GM04503 (cell line): ENCODE results near the gene PILRB.

ENCODE experiments used
- DNase-seq: peaks from one replicate; pipeline ENCODE4 v3.0.0-alpha.2; 2012; ENCODE audit warnings: low read depth

PILRB gene

DNA sequence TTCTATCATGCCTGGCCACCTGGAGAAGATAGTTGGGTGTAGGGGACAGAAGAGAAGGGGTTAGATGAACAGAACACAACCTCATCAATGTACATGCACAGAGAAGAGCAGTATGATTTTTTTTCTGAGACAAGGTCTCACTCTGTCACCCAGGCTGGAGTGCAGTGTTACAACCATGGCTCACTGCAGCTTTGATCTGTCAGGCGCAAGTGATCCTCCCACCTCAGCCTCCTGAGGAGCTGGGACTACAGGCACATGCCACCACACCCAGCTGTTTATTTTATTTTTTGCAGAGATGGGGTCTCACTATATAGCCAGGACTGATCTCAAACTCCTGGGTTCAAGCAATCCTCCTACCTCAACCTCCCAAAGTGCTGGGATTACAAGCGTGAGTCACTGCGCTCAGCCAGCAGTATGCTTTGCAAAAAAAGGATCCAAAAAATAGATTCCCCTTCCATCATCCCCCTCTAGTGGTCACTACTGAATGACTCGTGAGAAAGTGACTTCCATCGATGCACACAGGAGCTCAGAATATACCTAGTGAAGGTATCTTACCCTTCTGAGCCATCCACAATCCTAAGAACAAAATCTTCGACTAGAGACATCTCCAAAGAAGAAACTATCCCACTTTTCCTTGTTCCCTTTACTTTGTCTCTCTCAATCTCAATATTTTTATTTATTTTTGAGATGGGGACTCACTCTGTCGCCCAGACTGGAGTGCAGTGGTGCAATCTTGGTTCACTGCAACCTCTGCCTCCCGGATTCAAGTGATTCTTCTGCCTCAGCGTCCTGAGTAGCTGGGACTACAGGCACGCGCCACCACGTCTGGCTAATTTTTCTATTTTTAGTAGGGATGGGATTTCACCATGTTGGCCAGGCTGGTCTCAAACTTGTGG is 49.6 kb downstream of the PILRB start:
- peak; percentile 34 for DNase-seq

DNA sequence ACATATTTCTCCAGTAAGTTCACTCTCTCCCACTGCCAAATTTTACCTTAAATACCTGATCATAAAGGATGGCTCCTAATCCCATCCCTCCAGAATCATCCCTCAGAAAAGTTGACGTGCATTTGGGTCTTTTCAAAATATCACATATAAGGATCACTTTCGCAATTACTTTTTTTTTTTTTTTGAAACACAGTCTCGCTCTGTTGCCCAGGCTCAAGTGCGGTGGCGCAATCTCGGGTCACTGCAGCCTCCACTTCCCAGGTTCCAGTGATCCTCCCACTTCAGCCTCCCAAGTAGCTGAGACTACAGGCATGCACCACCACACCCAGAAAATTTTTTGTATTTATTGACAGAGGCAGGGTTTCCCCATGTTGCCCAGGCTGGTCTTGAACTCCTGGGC is 53.2 kb downstream of the PILRB start:
- no peak for DNase-seq

DNA sequence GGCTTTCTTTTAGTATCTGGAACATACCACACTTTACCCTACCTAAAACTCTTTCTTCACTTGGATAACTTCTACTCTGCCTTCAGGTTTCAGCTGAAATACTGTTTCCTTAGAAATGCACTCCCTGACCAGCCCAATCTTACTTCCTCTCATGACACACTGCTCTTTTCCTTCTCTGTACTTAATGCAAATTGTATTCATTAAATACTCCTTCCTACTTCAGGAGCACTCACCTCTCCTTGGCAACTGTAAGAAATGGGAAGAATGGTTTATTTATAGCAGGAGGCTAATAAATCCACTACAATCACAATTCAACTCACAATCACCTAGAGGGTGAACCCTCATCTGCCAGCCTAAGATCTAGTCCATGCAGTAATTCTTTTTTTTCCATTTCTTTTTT is 55.4 kb downstream of the PILRB start:
- DNase-seq = no peak

DNA sequence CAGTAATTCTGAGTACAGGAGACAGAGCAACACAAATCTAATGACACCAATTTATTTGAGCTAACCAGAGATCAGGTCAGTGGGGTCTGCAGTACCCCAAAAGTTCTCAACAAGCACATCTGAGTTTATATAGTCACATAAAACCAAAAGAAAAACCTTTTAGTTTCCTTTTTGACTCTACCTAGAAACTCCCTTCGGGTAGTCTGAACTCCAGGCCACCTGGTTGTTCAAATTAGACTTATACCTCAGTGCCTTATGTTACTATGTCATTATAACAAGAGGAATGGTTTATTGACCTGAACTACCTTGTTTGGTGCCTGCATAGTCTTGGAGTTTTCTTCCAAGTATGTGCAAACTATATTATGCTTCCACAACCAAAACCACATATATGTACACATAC is 56.0 kb downstream of the PILRB start:
- no peak for DNase-seq

DNA sequence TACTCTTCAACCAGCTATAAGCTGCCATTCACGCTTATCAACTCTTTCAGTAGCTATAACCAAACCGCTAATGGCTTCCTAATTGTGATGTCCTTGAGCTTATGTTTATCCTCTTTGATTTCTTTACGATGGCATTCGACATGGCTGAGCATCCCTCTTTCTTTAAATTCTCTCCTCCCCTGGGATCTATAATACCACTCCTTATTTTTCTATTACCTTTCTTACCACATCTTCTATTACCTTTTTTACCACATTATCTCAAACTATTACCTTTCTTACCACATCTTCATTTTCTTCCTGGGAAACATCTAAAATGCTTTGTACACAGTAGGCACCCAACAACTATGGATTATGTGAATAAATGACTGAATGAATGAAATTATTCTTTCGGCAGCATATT is 57.5 kb downstream of the PILRB start:
- no peak for DNase-seq
